GOT3 (cell line): ENCODE data around the gene PPP2R5D.

ENCODE experiments used
- DNase-seq: peaks from one replicate; lab custom pipeline; 2025; ENCODE audit warnings: mixed read lengths; lab: John Stamatoyannopoulos, UW

The PPP2R5D gene

DNA sequence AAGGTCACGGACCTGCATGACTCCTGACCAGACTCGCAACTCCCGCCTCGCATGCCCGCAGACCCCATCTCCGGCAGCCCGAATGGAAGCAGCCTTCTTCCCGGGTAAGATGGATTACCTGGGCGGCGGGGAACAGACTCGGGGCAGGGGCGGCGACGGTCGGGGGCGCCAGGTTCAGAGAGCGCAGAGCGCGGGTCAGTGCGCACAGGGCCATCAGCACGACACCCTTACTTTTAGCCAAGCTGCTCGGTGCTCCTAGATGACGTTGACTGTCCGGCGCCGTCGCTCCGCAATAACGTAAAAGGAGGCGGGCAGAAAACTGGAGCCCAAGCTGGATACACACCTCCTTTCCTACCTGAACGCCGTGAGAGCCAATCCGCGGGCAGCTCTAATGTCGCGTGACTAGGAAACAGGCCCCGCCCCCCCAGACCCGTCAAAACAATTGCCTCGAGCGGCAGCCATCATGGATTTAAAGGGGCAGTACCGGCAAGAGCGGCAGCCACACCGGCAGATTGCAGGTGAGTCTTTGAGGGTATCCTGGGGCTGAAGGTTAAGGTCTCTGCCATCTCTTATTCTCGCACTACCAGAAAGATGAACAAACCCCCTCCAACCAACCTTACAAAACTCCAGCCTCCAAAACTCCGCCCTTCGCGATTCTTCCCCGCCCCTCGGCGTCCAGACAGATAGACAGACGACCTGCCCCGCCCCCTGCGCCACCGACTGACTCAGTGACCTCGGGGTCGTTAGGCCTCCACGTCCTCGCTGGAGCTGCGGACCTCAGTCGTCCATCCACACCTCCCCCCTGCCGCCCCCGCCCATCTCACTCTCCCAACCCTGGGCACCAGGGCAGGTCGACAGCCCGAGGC, 75.0 kb downstream of the PPP2R5D start, which contains the start of the genes KLC4 and MRPL2:
KLC4 (plus strand) TSS at position 464 of the 866 bp plus-strand sequence. CDS start 1,705 bp downstream, outside the sequence.
MRPL2 (minus strand) TSS at position 267 of the 866 bp plus-strand sequence; CDS start at position 214, 53 bp downstream.
- DNase-seq, result peak; percentile 89

DNA sequence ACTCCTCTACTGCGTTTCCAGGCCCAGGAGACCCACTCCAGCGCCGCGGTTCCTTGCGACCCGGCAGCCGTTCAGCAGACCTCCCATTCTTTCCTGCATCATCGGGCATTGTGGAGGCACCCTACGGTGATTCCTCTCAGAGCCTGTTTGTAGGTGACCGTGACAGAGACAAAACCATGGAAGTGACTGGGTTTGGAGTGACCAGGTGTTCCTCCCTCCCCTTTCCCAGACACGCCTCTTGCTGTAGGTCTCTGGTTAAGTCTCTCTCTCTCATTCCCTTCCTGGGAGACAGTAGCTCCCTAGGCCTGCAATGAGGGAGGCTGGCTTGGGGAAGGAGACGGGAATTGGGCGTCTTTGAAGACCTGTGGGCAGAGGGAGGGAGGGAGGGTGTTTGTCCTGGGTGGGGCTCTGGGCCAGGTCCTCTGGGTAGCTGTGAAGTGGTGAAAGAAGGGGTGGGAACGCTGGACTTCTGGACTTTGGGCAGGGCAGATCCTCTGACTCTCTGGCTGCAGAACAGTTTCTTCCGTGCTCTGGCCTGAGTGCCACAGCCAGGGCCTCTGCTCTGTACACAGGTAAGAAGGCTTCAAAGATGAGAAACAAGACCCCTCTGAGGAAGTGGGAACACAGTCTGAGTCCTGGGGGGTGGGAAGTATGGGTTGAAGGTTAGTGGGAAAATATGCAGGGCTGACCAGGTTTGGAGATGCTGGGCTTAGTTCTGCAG, 75.8 kb downstream of the PPP2R5D start:
- no peak for DNase-seq

DNA sequence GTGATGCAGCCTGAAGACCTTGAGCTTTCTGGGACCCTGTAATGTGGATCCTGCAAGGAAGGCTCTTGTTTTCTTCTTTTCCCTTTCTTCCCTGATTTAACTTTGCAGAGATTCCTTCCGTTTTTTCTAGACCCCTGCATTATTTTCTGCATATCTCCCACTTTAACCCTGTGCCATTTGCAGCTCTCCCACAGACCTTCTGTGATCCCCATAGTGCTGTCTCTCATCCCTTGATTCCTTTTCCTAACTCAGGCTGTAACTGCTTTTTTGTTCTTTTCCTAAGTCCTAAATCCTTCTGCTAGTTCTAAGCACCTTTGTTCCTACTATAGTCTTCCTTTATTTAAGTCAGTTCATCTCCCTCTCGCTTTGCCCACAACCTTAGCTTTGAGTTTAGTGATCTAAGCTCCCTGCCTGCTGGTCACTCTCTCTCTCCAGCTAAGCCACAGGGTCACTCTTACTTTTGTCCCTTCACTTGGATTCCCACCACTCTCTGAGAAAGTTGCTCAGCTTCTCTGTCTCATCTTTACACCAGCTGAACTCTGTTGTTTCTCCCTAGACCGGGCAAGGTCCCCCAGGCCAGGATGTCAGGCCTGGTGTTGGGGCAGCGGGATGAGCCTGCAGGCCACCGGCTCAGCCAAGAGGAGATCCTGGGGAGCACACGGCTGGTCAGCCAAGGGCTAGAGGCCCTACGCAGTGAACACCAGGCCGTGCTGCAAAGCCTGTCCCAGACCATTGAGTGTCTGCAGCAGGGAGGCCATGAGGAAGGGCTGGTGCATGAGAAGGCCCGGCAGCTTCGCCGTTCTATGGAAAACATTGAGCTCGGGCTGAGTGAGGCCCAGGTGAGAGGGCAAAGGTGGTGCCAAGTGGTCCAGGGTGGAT, 76.6 kb downstream of the PPP2R5D start:
- DNase-seq, result no peak

DNA sequence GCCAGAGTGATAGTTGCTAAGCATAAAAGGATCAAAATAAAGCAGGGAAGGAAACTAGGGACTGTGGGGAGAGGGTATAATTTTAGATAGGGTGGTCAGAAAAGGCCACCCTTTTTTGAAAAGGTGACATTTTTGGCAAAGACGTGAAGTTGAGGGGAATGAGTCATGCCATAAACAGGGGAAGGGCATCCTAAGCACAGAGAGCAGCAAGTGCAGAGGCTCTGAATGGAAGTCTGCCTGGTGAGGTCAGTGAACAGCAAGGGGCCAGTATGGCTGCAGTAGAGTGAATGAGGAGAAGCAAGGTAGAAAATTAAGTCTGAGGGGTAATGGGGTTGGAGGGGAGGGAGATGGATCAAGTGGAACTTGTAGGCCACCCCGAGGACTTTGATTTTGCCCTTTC, 77.5 kb downstream of the PPP2R5D start:
- no peak for DNase-seq
